ENCODE measurements around the gene MBLAC1.

Gene MBLAC1

DNA sequence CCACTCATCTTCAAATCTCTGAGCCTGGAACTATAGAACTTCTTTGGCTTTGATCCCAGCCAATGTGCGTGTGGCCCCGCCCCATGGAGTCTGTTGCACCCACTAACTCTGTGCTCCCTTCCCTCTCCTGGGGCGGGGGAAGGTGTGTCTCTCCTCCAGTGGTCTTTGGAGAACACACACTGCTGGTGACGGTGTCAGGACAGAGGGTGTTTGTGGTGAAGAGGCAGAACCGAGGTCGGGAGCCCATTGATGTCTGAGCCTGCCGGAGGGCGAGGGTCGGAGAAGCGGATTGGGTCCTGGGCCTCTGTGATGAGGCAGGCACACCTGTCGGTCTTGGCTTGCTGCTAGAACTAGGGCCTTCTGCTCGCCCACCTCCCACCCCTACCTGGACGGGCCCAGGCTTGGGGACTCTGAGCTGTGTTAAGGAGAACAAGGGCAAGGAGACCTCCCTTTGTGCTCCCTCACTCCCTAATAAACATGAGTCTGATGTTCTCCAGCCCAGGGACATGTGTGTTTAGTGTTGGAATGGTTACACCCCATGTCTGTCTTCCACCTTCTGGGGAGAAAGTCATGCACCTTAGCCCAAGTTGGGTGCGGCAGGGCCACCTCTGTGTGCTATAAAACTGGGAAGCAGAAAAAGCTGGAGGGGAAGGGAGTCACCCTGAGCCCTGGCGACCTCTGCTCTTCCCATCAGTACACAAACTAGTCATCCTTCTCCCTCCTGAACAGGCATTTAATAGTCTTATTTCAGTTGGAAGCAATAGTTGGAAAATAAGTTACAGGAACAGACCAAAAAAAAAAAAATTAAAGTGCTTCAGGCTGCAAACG lies 27.2 kb downstream of the MBLAC1 start:
- DNase-seq (ENCODE audit: low read depth in 2 of 2) = no peak

GRCh38 chr7:100154651-100155491 lies 28.1 kb downstream of the MBLAC1 start:
- DNase-seq (ENCODE audit: low read depth in 2 of 2) = no peak

DNA sequence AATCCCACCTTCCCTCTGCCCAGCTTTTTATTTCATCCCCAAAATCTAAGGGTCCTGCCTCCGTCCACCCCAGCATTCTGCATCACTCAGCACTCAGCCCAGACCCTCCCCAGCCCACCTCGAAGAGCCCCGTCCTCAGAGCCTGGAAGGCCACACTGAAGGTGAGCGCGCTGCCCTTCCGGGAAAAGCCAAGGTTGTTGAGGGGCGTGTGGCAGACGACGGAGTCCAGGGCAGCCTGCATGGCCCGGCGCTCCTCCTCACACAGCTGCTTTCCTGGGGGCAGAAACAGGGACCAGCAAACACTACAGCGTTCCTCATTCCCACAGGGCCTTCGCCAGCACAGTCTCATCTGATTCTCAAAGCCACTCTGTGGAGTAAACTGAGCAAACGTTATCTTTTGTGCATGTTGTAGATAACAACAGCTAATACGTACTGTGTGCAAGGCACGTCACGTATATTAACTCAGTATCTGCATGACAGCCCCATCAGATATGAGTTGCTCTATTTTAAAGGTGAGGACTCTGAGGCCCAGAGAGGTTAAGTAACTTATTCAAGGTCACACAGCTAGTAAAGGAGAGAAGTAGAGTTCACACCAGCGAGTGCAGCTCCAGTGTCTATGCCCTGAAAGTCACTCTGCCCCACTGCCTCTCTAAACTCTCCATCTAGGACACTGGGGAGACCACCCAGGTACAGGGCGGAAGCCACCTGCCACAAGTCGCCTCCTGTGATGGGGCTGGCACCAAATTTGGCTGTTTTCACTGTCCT lies 29.0 kb downstream of the MBLAC1 start:
- no peak for DNase-seq (ENCODE audit: low read depth in 2 of 2)

DNA sequence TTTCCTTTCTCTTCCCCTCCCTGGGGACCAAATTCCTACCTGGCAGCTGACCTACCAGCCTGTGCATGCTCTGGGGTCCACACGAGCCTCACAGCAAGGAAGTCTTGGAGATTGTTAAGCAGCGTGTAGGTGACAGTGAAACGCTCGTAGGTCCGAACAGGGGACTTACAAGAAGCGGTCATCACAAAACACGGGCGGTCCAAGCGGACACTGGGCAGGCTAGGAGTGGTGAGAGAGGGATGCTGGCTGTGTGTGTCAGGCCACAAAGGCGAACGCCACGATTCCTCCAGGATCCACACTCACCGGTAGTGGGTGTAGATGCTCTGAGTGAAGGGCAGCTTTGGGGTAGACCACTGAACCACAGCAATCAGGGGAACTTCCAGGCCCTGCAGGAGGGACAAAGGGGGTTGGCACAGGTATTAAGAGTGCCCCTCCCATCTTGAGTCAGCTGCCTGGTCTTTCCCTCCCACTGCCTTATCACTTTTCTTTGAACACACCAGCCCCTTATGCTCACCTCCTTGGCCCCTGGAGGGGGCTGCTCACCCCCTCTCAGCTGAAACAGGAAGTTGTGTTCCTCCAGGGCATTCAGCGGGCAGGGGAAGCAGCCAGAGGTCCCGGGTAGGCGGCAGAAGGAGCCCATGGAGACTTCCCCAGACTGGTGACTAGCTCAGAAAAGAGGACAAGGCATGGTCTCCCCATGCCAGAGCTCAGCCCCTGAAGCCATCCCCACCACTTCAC lies 29.7 kb downstream of the MBLAC1 start:
- DNase-seq (ENCODE audit: low read depth in 2 of 2) = no peak

GRCh38 chr7:100157069-100157333 lies 30.2 kb downstream of the MBLAC1 start:
- no peak for DNase-seq (ENCODE audit: low read depth in 2 of 2)

DNA sequence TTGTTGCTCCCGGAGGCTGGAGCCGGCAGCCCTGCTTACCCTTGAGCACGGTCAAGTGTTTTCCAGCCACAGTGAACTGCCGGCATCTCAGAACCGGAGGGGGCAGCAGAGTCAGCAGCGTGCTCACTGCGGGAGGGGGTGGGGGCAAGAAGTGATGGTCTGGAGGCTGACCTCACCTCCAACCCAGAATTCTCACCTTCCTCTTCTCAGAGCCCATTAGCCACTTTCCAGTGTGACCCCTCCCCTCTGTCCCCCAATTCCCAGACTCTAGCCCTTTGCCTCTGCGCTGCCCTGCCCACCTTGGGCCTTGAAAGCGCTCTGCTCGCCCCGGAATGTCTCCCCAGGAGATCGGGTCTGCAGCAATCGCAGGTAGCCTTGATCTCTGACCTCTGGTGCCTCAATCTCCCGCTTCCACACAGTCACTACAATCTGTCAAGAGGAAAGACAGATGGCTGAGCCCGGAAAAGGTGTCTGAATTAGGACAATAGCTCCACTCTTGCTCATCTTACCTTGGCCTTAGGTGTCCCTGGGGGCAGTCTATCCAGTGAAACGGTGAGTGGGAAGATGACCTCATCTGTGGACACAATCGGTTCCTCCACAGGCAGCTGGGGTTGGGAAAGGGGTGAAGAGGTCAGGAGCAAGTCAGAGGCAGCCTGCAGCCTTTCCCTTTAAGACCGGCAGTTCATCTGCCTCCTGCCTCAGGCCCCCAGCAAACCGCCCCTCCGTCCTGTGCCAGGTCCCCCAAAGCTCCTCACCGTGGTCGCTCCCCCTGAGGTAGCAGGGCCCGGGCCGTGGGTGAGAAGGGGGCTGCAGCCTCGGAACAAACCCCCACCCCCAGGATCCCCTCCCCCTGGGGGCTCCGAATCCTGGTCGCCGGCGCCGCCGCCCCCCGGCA lies 30.8 kb downstream of the MBLAC1 start:
- no peak for DNase-seq (ENCODE audit: low read depth in 2 of 2)

DNA sequence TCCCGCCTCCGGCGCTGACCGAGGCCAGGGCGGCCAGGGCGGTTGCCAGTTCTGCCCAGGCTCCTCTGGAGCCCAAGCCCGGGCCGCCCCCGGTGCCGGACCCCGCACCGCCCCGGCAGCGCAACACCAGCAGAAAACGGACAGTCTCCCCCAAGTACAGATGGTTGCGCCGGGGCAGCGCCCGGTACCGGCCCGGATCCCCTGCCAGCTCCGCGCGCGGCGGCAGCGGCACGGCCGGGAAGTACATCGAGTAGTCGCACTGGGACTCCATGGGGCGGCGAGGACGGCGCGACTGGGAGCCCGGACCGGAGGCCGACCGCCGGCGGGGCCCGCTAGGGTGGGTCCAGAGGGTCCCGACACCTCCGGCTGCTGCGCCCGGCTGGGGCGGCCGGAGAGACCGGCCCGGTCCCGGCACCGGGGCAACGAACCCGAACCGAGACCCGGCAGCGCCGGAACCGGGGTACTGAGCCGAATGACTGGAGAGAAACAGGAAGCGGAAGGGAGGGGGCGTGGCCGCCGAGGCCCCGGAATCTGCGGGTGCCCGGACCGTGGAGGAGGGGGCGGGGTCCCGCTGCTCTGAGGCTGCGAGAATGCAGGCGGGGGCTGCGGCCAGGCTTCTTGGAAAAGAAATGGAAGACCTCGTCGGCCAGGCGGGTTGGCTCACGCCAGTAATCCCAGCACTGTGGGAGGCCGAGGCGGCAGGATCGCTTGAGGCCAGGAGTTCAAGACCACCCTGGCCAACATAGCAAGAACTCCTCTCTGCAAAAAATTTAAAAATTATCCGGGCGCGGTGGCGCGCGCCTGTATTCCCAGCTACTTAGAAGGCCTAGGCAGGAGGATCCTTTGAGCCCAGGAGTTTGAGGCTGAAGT lies 31.7 kb downstream of the MBLAC1 start, which contains the start of gene TRAPPC14:
Gene TRAPPC14 (minus strand): TSS at position 495 of the 870 bp plus-strand sequence. CDS start 224 bp downstream, at position 271.
- DNase-seq (ENCODE audit: low read depth in 2 of 2) = peak; percentile 84 to 91

- DNase-seq (ENCODE audit: low read depth in 2 of 2) = no peak
These were observed 32.4 kb downstream of the MBLAC1 start for GRCh38 chr7:100159099-100159623.

GRCh38 chr7:100160067-100160466 lies 33.3 kb downstream of the MBLAC1 start:
- DNase-seq (ENCODE audit: low read depth in 2 of 2) = no peak

- DNase-seq (ENCODE audit: low read depth in 2 of 2) = no peak
These were observed 36.3 kb downstream of the MBLAC1 start for GRCh38 chr7:100163006-100163531.

GRCh38 chr7:100163871-100164270 lies 37.1 kb downstream of the MBLAC1 start:
- no peak for DNase-seq (ENCODE audit: low read depth in 2 of 2)

DNA sequence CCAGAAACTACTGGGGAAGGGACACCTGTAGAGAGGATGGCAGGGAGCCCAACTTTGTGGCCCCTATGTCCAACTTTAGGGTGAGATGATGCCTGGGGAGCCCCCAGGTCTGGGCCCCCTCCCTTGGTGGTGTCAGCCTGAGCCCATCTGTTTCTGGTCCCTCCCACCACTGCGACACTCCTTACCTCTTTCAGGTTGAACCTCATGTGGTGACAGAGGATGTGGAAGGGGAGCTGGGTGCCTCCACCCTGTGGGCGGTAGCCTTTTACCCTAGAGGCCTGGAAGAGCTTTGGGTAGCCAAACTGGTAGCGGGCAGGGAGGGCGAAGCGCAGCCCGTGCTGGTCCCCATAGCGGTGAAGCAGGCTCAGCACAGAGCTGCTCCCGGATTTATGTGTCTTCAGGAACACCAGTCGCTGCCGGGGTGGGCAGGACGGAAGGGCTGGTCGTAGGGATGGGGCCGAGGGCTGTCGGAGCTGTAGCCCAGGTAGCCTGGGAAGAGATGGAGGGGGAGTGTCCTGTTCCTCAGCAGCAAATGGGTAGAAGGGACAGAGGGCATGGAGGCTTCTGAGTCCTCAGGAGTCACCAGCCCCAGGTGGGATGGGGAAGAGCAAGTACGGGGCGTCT lies 39.7 kb downstream of the MBLAC1 start:
- no peak for DNase-seq (ENCODE audit: low read depth in 2 of 2)

DNA sequence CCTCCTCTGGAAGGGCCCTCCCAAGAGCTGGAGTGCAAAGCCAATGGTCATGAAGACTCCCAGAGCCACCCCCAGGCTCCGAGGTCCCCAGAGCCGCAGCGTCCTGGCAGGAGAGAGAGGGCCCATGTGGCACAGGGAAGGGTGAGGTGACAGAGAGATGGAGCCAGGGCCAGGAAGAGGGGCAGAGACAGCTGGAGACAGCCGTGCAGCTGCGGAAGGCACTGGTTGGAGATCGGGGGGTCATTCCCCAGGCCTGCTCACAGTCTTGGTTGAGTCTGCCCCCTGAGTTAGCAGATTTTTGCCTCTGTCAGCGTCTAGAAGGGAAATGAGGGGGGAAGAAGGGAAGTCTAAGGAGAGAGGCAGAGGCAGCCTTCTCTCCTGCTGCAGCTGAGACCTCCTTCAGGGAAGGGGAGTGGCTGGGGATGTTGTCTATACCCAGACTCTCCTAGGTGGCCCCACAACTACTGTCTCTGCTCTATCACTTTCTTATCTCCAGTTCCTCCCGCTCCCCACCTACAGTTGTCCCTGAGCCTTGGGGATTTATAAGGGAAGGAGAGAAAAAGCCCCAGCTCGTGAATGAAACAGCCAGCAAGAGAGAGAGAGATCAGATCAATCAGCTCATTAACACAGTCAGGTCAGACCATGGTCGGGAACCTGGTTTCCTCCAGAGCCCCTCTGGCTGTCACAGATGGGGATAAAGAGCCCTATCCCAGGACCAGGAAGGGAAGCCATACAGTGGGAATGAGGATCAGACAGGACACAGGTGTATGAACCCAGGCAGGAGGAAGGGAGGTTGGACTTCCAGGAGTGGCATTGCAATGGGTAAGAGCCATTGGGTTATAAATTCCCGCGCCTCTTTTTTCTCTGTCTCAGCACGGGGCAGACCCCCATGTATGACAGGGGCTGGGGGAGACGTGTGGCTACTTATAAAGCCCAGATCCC lies 40.5 kb downstream of the MBLAC1 start:
- no peak for DNase-seq (ENCODE audit: low read depth in 2 of 2)

DNA sequence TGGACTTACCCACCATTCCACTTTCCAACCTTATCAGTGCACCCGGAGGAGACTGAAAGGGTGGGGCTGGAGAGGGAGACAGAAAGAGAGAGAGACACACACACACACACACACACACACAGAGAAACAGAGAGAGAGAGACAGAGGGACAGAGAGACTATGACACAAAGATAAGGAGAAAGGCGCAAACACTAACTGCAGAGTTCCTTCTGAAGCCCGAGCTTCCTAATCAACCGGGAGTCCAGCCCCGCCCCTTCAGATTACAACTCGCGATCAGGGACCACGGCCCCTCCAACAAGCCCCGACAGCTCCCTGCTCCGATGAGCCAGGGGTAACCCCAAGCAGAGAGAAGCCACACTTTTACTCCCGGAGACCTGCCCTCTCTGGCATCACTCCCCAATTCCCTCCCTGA lies 41.2 kb downstream of the MBLAC1 start:
- DNase-seq (ENCODE audit: low read depth in 2 of 2) = no peak

DNA sequence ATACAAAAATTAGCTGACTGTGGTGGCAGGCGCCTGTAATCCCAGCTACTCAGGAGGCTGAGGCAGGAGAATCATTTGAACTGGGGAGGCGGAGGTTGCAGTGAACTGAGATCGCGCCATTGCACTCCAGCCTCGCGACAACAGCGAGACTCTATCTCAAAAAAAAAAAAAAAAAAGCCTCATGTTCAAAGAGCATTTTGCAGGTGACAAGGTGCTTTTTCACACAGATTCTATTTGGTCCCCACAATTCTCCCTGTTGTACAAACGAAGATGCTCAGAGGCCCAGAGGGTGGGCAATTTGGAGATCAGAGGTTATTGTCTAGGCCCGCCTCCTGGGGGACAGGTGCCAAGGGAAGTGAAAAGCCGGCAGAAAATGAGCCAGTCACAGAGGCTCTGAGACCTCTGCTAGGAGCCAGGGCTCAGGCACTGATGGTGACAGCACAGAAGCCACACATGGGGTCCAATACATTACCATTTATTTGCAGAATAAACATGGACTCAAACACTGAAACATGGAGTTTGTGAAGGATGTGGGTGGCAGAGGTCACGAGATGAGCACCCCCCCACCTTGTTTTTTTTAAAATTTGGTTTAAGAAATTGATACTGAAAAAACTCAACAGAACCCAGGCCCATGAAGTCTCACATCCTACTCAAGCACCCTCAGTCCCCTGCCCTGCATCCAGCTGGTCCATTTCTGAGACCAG lies 42.5 kb downstream of the MBLAC1 start:
- no peak for DNase-seq (ENCODE audit: low read depth in 2 of 2)

GRCh38 chr7:100170101-100170897 lies 43.5 kb downstream of the MBLAC1 start:
- DNase-seq (ENCODE audit: low read depth in 2 of 2) = no peak
